IMR-90 (cell line): ENCODE measurements around the gene PLXDC1. TPM values are rescaled to one million over a fixed set of nuclear protein-coding genes. Genes with fewer than 3 reads are reported as not detected.

Experiments
- ATAC-seq: fragments of 200-7000 bp; cut with Tn5 transposase; 2 replicates; pipeline ENCODE4 v1.9.1; 2020; ENCODE audit warnings: low read depth, mild to moderate bottlenecking, moderate library complexity
- BruUV-seq: library from RNA; stranded (reverse); fragments of 400-500 nt; replicated peaks from 2 replicates; lab custom pipeline; 2021; lab: Mats Ljungman, UMichigan
- CTCF ChIA-PET: fragments of 300-600 bp; formaldehyde crosslinking; extraction: SDS; loops from one replicate; lab custom pipeline; 2021; ENCODE audit warnings: antibody characterized with exemption; lab: Yijun Ruan, JAX
- POLR2A ChIA-PET: fragments of 300-600 bp; sonication (Branson Sonifier 250); formaldehyde crosslinking; loops from one replicate; lab custom pipeline; 2022; ENCODE audit warnings: antibody characterized with exemption; ENCODE audit not compliant: unreplicated experiment; lab: Charles Lee
- DNase-seq: peaks from one replicate; pipeline ENCODE4 v3.0.0; 2013
- H2AFZ ChIP-seq: replicated peaks from 2 replicates; pipeline ENCODE3; 2013; ENCODE audit warnings: low read length, mild to moderate bottlenecking; ENCODE audit not compliant: poor library complexity
- H2AK5ac ChIP-seq: 2 replicates; pipeline ENCODE4 v1.6.1; 2013; ENCODE audit warnings: low read depth, low read length, inconsistent platforms
- H2AK9ac ChIP-seq: replicated peaks from 2 replicates; pipeline ENCODE3; 2013; ENCODE audit warnings: mild to moderate bottlenecking, low read depth, low read length, moderate library complexity; ENCODE audit not compliant: poor library complexity
- H2BK120ac ChIP-seq: 2 replicates; pipeline ENCODE4 v1.6.1; 2013; ENCODE audit warnings: low read depth, low read length, inconsistent platforms
- H2BK15ac ChIP-seq: 3 replicates; pipeline ENCODE4 v1.6.1; 2013; ENCODE audit warnings: low read depth, low read length, inconsistent platforms
- H2BK20ac ChIP-seq: 2 replicates; pipeline ENCODE4 v1.6.1; 2013; ENCODE audit warnings: low read depth, mild to moderate bottlenecking, inconsistent platforms, low read length, moderate library complexity
- H2BK5ac ChIP-seq: 2 replicates; pipeline ENCODE4 v1.6.1; 2013; ENCODE audit warnings: mild to moderate bottlenecking, low read depth, low read length, inconsistent platforms; ENCODE audit not compliant: poor library complexity, severe bottlenecking
- H3K14ac ChIP-seq: replicated peaks from 2 replicates; pipeline ENCODE4 v1.6.1; 2013; ENCODE audit warnings: low read depth, low read length, inconsistent platforms
- H3K18ac ChIP-seq: 2 replicates; pipeline ENCODE4 v1.6.1; 2013; ENCODE audit warnings: low read depth, low read length, control low read depth
- H3K23ac ChIP-seq: 2 replicates; pipeline ENCODE4 v1.6.1; 2013; ENCODE audit warnings: low read depth, low read length, inconsistent platforms
- H3K27ac ChIP-seq: 2 replicates; pipeline ENCODE4 v1.5.1; 2013; ENCODE audit warnings: mild to moderate bottlenecking, control low read depth, low read length; ENCODE audit not compliant: insufficient read depth
- H3K27me3 ChIP-seq: 2 replicates; pipeline ENCODE4 v1.6.1; 2013; ENCODE audit warnings: low read length; ENCODE audit not compliant: control insufficient read depth, insufficient read depth
- H3K36me3 ChIP-seq: 2 replicates; pipeline ENCODE4 v1.6.1; 2013; ENCODE audit warnings: low read length, mixed read lengths; ENCODE audit not compliant: control insufficient read depth, insufficient read depth
- H3K4ac ChIP-seq: 2 replicates; pipeline ENCODE4 v1.6.1; 2013; ENCODE audit warnings: low read depth, low read length, inconsistent platforms
- H3K4me1 ChIP-seq: 2 replicates; pipeline ENCODE4 v1.6.1; 2013; ENCODE audit warnings: low read length, mixed read lengths; ENCODE audit not compliant: control insufficient read depth, insufficient read depth
- H3K4me2 ChIP-seq: 2 replicates; pipeline ENCODE4 v1.6.1; 2013; ENCODE audit warnings: low read depth, mild to moderate bottlenecking, control low read depth, low read length, moderate library complexity
- H3K4me3 ChIP-seq: 2 replicates; pipeline ENCODE4 v1.5.1; 2013; ENCODE audit warnings: low read depth, mild to moderate bottlenecking, control low read depth, low read length, moderate library complexity; ENCODE audit not compliant: insufficient read depth
- H3K56ac ChIP-seq: 2 replicates; pipeline ENCODE4 v1.6.1; 2013; ENCODE audit warnings: low read length, inconsistent platforms; ENCODE audit not compliant: insufficient read depth; ENCODE audit errors: extremely low read depth
- H3K79me1 ChIP-seq, 2 experiments: 2 replicates each; pipeline ENCODE4 v1.6.1; 2013; ENCODE audit warnings: low read length in 2 of 2, inconsistent platforms in 1 of 2, low read depth in 1 of 2
- H3K9ac ChIP-seq: 2 replicates; pipeline ENCODE4 v1.6.1; 2013; ENCODE audit warnings: low read depth, low read length, control low read depth
- H3K9me1 ChIP-seq: 2 replicates; pipeline ENCODE4 v1.6.1; 2013; ENCODE audit warnings: low read length, inconsistent platforms; ENCODE audit not compliant: insufficient read depth
- H3K9me3 ChIP-seq: 2 replicates; pipeline ENCODE4 v1.6.1; 2013; ENCODE audit warnings: low read length; ENCODE audit not compliant: control insufficient read depth, insufficient read depth
- H4K20me1 ChIP-seq: 2 replicates; pipeline ENCODE4 v1.6.1; 2013; ENCODE audit warnings: low read length, inconsistent platforms; ENCODE audit not compliant: insufficient read depth
- H4K5ac ChIP-seq: 2 replicates; pipeline ENCODE4 v1.6.1; 2013; ENCODE audit warnings: mild to moderate bottlenecking, low read depth, low read length, control low read depth
- H4K8ac ChIP-seq, 2 experiments: 2 replicates each; pipeline ENCODE4 v1.6.1; 2013; ENCODE audit warnings: low read depth in 2 of 2, low read length in 2 of 2, control low read depth in 1 of 2, inconsistent platforms in 1 of 2
- H4K91ac ChIP-seq: 2 replicates; pipeline ENCODE4 v1.6.1; 2013; ENCODE audit warnings: low read depth, low read length, inconsistent platforms; ENCODE audit not compliant: insufficient read depth
- FOS ChIP-seq: fragments of 150-350 bp; IDR thresholded peaks from 2 replicates; pipeline ENCODE4 v1.6.1; 2016; ENCODE audit warnings: low read depth, low read length
- MAFK ChIP-seq: IDR thresholded peaks from 2 replicates; pipeline ENCODE4 v1.6.1; 2012; ENCODE audit warnings: low read depth, low read length, improper control_type of control experiment
- NFE2L2 ChIP-seq: fragments of 150-350 bp; IDR thresholded peaks from 2 replicates; pipeline ENCODE4 v1.6.1; 2016; ENCODE audit warnings: low read depth, mild to moderate bottlenecking, low read length
- SMC3 ChIP-seq: fragments of 150-350 bp; IDR thresholded peaks from 2 replicates; pipeline ENCODE4 v1.6.1; 2016; ENCODE audit warnings: low read depth, mild to moderate bottlenecking, antibody characterized with exemption, low read length, moderate library complexity
- USF2 ChIP-seq: fragments of 150-350 bp; IDR thresholded peaks from 2 replicates; pipeline ENCODE4 v1.6.1; 2017; ENCODE audit warnings: mild to moderate bottlenecking, antibody characterized with exemption, low read length, low read depth
- WGBS, 2 experiments: methylation state at CpG; one replicate each; pipeline versions ENCODE4 v1.1.5 to v1.1.7; 2013; ENCODE audit warnings: missing lambda C conversion rate in 2 of 2; ENCODE audit not compliant: insufficient read length in 1 of 2; ENCODE audit errors: extremely low coverage in 2 of 2; 5-methylcytosine and 5-hydroxymethylcytosine counted together
- dilution Hi-C: fragments of 300-500 bp; cut with HindIII; formaldehyde crosslinking; loops from one replicate; pipeline ENCODE4 v1.14.3; 2018; ENCODE audit warnings: low sequenced_read_pairs; ENCODE audit not compliant: unreplicated experiment
- in situ Hi-C: fragments of 300-500 bp; cut with MboI; formaldehyde crosslinking; loops from 3 replicates; pipeline ENCODE4 v1.14.3; 2019; ENCODE audit warnings: low sequenced_read_pairs, inconsistent platforms, mixed read lengths
- intact Hi-C: fragments of 100-400 bp; cut with micrococcal nuclease; formaldehyde crosslinking; loops from 2 replicates; pipeline ENCODE4 v1.10.0; 2022
- polyA plus RNA-seq, 3 experiments: library from polyadenylated mRNA; depleted of rRNA; stranded (reverse); fragments of >200 nt; gene quantifications; 2 replicates each; pipeline ENCODE4 v1.2.3, GENCODE V29; 2012; ENCODE audit warnings: low replicate concordance in 1 of 3
- total RNA-seq: library from RNA; depleted of rRNA; stranded (reverse); fragments of >200 nt; gene quantifications from 2 replicates; pipeline ENCODE4 v1.2.3, GENCODE V29; 2012

The PLXDC1 gene
- total and polyA plus RNA-seq, 2 of the 4 experiments (the other 2 are of a cell fraction): under 0.01 to 0.50 TPM

- DNase-seq: peak; percentile 52
Measured at GRCh38 chr17:39080421-39081078, 70.9 kb downstream of the PLXDC1 start.

More at GRCh38 chr17:39080421-39081078, 70.9 kb downstream of the PLXDC1 start:
- POLR2A ChIA-PET: no interaction called here
- H3K9me1 ChIP-seq: 0 out of 2 replicates have a peak, but pooled peaks cover 6% of the 10 kb centered on the region
- H2BK20ac ChIP-seq: no peak overlapping the region
- H3K14ac ChIP-seq: no peak overlapping the region
- WGBS, 2 experiments: 42% methylated on average over 2 of the region's 6 CpGs; no CpG with 5 or more reads in 1 of the 2 experiments
- H3K27me3 ChIP-seq: peaks cover 40% of the 10 kb centered on the region
- H2BK120ac ChIP-seq: no peak overlapping the region
- no peak overlapping the region for H3K56ac ChIP-seq
- dilution Hi-C loops: no loop called here
- peak; percentile 79 for ATAC-seq
- H3K23ac ChIP-seq: no peak overlapping the region
- H2AK5ac ChIP-seq: no peak overlapping the region
- no peaks in the 10 kb centered on the region for H4K20me1 ChIP-seq
- no peak overlapping the region for H3K4me3 ChIP-seq
- H3K27ac ChIP-seq: no peak overlapping the region
- H2AFZ ChIP-seq: peak overlapping the region; percentile 65
- no peaks in the 10 kb centered on the region for H3K9me3 ChIP-seq
- no peak overlapping the region for H4K5ac ChIP-seq
- TF ChIP-seq MAFK (peak; percentile 25; the same call in 1 of the 2 replicates), SMC3 (no peak), USF2 (peak; percentile 49; the same call in 1 of the 2 replicates), NFE2L2 (peak; percentile 51; the same call in 1 of the 2 replicates), FOS (no peak)
- no peaks in the 10 kb centered on the region for H3K36me3 ChIP-seq
- H4K8ac ChIP-seq: no peak overlapping the region
- no peak overlapping the region for H2BK5ac ChIP-seq
- H3K18ac ChIP-seq: no peak overlapping the region
- no peak overlapping the region for H2BK15ac ChIP-seq
- in situ Hi-C loops: no loop called here
- H3K4me2 ChIP-seq: no peak overlapping the region
- no peaks in the 10 kb centered on the region for H3K79me1 ChIP-seq
- H3K4me1 ChIP-seq: peaks cover 11% of the 10 kb centered on the region
- BruUV-seq: no TSS peak
- CTCF ChIA-PET: interaction anchor here (0.6 to 0.7 kb wide), 2 partner anchors 98 to 173 kb away, joined by 4 read pairs; no protein-coding TSS in a partner anchor
- no peak overlapping the region for H2AK9ac ChIP-seq
- intact Hi-C loops: no loop called here
- H3K9ac ChIP-seq: no peak overlapping the region
- H4K91ac ChIP-seq: no peak overlapping the region
- no peak overlapping the region for H3K4ac ChIP-seq
